GM04504 (cell line): Measurements from ENCODE around the gene NLRP5.
"Not testable (repeated sequence)": the region's sequence is repeated elsewhere in the genome, so short reads cannot be mapped to it uniquely, and the experiment has no call there.

Source experiments
- DNase-seq: peaks from one replicate; pipeline ENCODE4 v3.0.0-alpha.2; 2012; ENCODE audit warnings: low read depth

Gene NLRP5

GRCh38 chr19:55986487-55986886, at the start of gene NLRP5:
Gene NLRP5 (plus strand): TSS chr19:55986775.
- DNase-seq = no peak

GRCh38 chr19:55939206-55939605, 47.4 kb upstream of the NLRP5 start:
- DNase-seq = no peak

GRCh38 chr19:55940306-55940705, 46.3 kb upstream of the NLRP5 start:
- DNase-seq = no peak

- no peak for DNase-seq
Observed at GRCh38 chr19:55947532-55947931, 39.0 kb upstream of the NLRP5 start, which contains the start of gene NLRP8. Gene NLRP8 (plus strand): TSS chr19:55947832.

GRCh38 chr19:55950566-55950965, 36.0 kb upstream of the NLRP5 start:
- DNase-seq = not testable (repeated sequence)

- no peak for DNase-seq
Observed at GRCh38 chr19:55956431-55956830, 30.1 kb upstream of the NLRP5 start.

GRCh38 chr19:55958356-55958755, 28.2 kb upstream of the NLRP5 start:
- DNase-seq = no peak

GRCh38 chr19:55959996-55960675, 26.4 kb upstream of the NLRP5 start:
- DNase-seq = no peak

GRCh38 chr19:55962186-55962585, 24.4 kb upstream of the NLRP5 start:
- DNase-seq = no peak

GRCh38 chr19:55973982-55974381, 12.6 kb upstream of the NLRP5 start:
- DNase-seq = no peak

GRCh38 chr19:55980415-55980814, 6.2 kb upstream of the NLRP5 start:
- no peak for DNase-seq

GRCh38 chr19:55985254-55985653, 1.3 kb upstream of the NLRP5 start:
- no peak for DNase-seq

- DNase-seq = no peak
Observed at GRCh38 chr19:55990831-55991230, 4.3 kb downstream of the NLRP5 start.

GRCh38 chr19:55993492-55993891, 6.9 kb downstream of the NLRP5 start:
- no peak for DNase-seq

- DNase-seq = no peak
Observed at GRCh38 chr19:56014765-56015164, 28.2 kb downstream of the NLRP5 start.

GRCh38 chr19:56015756-56016155, 29.2 kb downstream of the NLRP5 start:
- DNase-seq = no peak

- DNase-seq = not testable (repeated sequence)
Observed at GRCh38 chr19:56019325-56019724, 32.8 kb downstream of the NLRP5 start.

GRCh38 chr19:56020355-56020975, 33.9 kb downstream of the NLRP5 start:
- not testable (repeated sequence) for DNase-seq

GRCh38 chr19:56026769-56027168, 40.2 kb downstream of the NLRP5 start:
- DNase-seq = no peak

- DNase-seq = no peak
Observed at GRCh38 chr19:56053596-56053995, 67.0 kb downstream of the NLRP5 start.

- peak; percentile 5 for DNase-seq
Observed at GRCh38 chr19:56066152-56067023, 79.8 kb downstream of the NLRP5 start.

GRCh38 chr19:56069642-56070041, 83.1 kb downstream of the NLRP5 start:
- no peak for DNase-seq

- DNase-seq = no peak
Observed at GRCh38 chr19:56071151-56071550, 84.6 kb downstream of the NLRP5 start.
